ENCODE results near the gene CYB5B. TPM values are rescaled to one million over a fixed set of nuclear protein-coding genes. Genes with fewer than 3 reads are reported as not detected.

CYB5B gene
- total RNA-seq, 2 experiments from 2014 or later: 125 to 131 TPM

DNA sequence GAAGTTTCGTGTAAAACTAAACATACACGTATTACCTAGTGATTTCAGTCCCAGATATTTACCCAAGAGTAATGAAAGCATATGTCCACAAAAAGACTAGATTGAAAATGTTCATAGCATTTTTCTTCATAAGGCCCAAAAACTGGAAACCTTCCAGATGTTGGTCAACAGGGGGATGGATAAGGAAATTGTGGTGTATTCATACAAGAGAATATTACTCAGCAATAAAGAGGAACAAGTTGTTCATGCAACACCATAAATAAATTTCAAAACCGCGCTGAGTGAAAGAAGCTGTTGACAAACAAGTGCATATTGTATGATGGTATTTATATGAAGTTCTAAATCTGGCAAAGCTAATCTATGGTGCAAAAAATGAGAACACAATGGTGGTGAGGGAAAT, 87.2 kb downstream of the CYB5B start:
- H3K4me1 Mint-ChIP-seq: peaks cover 5% of the 10 kb centered on the region
- no peak overlapping the region for H3K4me3 Mint-ChIP-seq
- H3K36me3 Mint-ChIP-seq: peaks cover 5% of the 10 kb centered on the region
- POLR2A ChIA-PET: no interaction called here
- no peak for ATAC-seq (ENCODE audit: low read depth)
- no peak for DNase-seq
- H3K9me3 Mint-ChIP-seq: peaks cover 2% of the 10 kb centered on the region
- H3K27me3 Mint-ChIP-seq: peaks cover 10% of the 10 kb centered on the region
- H3K27ac Mint-ChIP-seq: no peak overlapping the region

DNA sequence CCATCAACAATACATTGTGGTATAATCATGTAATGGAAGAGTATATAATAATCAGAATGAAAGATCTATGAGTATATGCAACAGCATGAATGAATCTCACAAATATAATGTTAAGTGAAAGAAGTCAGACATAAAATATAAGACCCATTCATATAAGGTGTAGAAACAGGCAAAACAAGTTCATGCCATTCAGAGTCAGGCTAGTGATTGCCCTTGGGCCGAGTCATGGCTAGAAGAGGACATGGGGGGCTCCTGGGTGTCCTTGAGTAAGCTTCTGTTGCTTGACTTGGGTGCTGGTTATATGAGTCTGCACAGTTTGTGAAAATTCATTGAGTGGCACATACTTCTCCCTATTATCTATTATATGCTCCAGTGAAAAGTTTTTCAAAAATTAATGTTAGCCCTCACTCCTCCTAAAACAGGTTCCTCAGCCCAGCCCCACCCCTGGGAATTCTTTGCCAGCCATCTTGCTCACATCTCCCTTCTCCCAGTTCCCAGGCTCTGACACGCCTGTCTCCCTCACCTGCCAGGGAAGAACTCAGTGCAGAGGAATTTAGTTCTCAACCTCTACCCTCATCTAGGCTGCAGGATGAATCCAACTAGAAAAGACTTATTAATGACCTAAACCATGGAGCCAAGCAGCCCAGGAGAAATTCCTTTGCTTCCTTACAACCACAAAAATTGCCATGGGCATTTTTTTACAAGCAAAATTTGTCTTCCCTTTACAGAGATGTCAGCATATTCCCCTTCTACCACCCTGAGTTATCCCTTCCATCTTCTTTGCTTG, 89.0 kb downstream of the CYB5B start:
- no peak overlapping the region for H3K27ac Mint-ChIP-seq
- DNase-seq (no peak), ATAC-seq (ENCODE audit: low read depth) (no peak)
- peaks cover 5% of the 10 kb centered on the region for H3K36me3 Mint-ChIP-seq
- H3K27me3 Mint-ChIP-seq: peaks cover 2% of the 10 kb centered on the region
- no peak overlapping the region for H3K4me3 Mint-ChIP-seq
- peaks cover 2% of the 10 kb centered on the region for H3K9me3 Mint-ChIP-seq
- POLR2A ChIA-PET: no interaction called here
- peaks cover 3% of the 10 kb centered on the region for H3K4me1 Mint-ChIP-seq

DNA sequence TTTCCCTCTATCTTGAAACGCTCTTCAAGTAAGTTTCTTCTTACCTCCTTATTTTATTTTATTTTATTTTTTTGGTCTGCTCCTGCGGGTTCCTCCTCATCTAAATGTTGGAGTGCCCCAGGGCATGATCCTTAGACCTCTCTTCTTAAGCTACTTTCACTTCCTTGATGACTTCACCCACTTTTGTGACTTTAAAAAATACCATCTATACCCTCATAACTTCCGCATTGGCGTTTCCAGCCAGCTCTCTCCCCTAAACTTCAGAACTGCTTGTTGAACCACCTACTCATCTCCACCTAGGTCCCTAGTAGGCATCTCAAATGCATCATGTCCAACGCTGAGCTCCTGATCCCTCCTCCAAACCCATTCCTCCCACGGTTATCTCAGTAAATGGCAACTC, 89.9 kb downstream of the CYB5B start:
- ATAC-seq (ENCODE audit: low read depth): no peak
- POLR2A ChIA-PET: no interaction called here
- Mint-ChIP-seq H3K4me1 (peaks cover 5% of the 10 kb centered on the region), H3K9me3 (peaks cover 2% of the 10 kb centered on the region), H3K36me3 (peaks cover 6% of the 10 kb centered on the region), H3K27me3 (no peaks in the 10 kb centered on the region), H3K4me3 (no peak overlapping the region), H3K27ac (no peak overlapping the region)
- DNase-seq: no peak

Other genes starting within 250 kb of the CYB5B start
- gene SNTB2, start 237.5 kb upstream of the CYB5B start, total RNA-seq: 10 to 100 TPM; 19.1 to 24.1 TPM
- 10 to 100 TPM; 38.6 to 41.8 TPM for gene VPS4A, start 113.3 kb upstream of the CYB5B start, total RNA-seq
- gene PDF, start 94.0 kb upstream of the CYB5B start, total RNA-seq: 10 to 100 TPM; 12.6 to 14.5 TPM
- gene COG8, start 85.1 kb upstream of the CYB5B start, total RNA-seq: 10 to 100 TPM; 42.5 to 43.9 TPM
- gene NIP7, start 84.8 kb upstream of the CYB5B start, total RNA-seq: 10 to 100 TPM; 30.7 to 39.5 TPM
- gene TMED6, start 72.8 kb upstream of the CYB5B start, total RNA-seq: 1 to 10 TPM; 2.1 to 2.2 TPM
- gene TERF2, start 38.6 kb upstream of the CYB5B start, total RNA-seq: 10 to 100 TPM; 50.8 to 52.7 TPM
- 10 to 100 TPM; 21.7 to 24.8 TPM for gene NFAT5, start 141.3 kb downstream of the CYB5B start, total RNA-seq

Measured in activated naive CD8-positive, alpha-beta T cell treated with anti-CD3 and anti-CD28 coated beads, Interleukin-2, amount 10 ng/mL, durations not matched to agents 7 days and 5 days (primary cell).